ENCODE results near the gene ZNRF4. TPM values are rescaled to one million over a fixed set of nuclear protein-coding genes. Genes with fewer than 3 reads are reported as not detected.

Gene ZNRF4
- total RNA-seq, 1 experiment from 2014 or later: not detected

- Mint-ChIP-seq H3K27ac (ENCODE audit: unreplicated experiment) (no peak overlapping the region), H3K36me3 (ENCODE audit: insufficient read depth, unreplicated experiment) (no peaks in the 10 kb centered on the region), H3K4me1 (ENCODE audit: low read depth, unreplicated experiment) (no peaks in the 10 kb centered on the region), H3K9me3 (ENCODE audit: unreplicated experiment) (no peaks in the 10 kb centered on the region), H3K27me3 (ENCODE audit: insufficient read depth, unreplicated experiment) (peaks cover 8% of the 10 kb centered on the region), H3K4me3 (ENCODE audit: unreplicated experiment) (no peak overlapping the region)
- TF ChIP-seq CTCF (IDR thresholded peaks at IDR 0.05; ENCODE audit: insufficient read depth in 1 of 2, low read depth in 1 of 2, low read length in 1 of 2, severe bottlenecking in 1 of 2, unreplicated experiment in 1 of 2): no peak
- no TSS peak for BruUV-seq (replicated peaks)
- Histone ChIP-seq H3K36me3 (ENCODE audit: control insufficient read depth, insufficient read depth, low read length) (no peaks in the 10 kb centered on the region), H3K9me3 (no peaks in the 10 kb centered on the region), H3K4me1 (no peaks in the 10 kb centered on the region), H3K27me3 (replicated peaks; ENCODE audit: control insufficient read depth, insufficient read depth, low read length) (no peaks in the 10 kb centered on the region), H3K4me3 (ENCODE audit: low read depth, low read length) (no peak overlapping the region)
- CTCF ChIA-PET: no interaction called here
- POLR2A ChIA-PET: no interaction called here
- intact Hi-C loops (cut with micrococcal nuclease; ENCODE audit: unreplicated experiment): no loop called here
- DNase-seq: no peak
Measured at GRCh38 chr19:5420953-5421352, 34.3 kb upstream of the ZNRF4 start.

DNA sequence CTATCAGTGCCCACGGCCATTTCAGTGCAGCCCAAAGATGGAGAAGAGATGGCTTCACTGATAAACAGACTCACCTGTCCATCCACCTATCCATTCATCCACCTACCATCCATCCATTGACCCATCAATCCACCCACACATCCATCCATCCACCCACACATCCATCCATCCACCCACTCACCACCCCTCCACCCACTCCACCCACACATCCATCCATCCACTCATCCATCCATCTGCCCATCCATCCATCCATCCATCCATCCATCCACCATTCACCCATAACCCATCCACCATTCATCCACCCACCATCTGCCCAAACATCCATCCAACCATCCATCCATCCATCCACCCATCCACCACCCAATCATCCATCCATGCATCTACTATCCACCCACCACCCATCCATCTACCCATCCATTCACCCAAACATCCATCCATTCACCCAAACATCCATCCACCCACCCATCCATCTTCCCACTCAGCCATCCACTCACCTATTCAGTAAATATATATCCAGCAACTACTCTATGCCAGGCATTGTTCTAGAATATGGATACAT lies 31.6 kb upstream of the ZNRF4 start:
- Mint-ChIP-seq H3K4me3 (ENCODE audit: unreplicated experiment) (no peak overlapping the region), H3K27ac (ENCODE audit: unreplicated experiment) (no peak overlapping the region), H3K9me3 (ENCODE audit: unreplicated experiment) (no peaks in the 10 kb centered on the region), H3K27me3 (ENCODE audit: insufficient read depth, unreplicated experiment) (peaks cover 5% of the 10 kb centered on the region), H3K36me3 (ENCODE audit: insufficient read depth, unreplicated experiment) (no peaks in the 10 kb centered on the region), H3K4me1 (ENCODE audit: low read depth, unreplicated experiment) (no peaks in the 10 kb centered on the region)
- Histone ChIP-seq H3K4me1 (no peaks in the 10 kb centered on the region), H3K36me3 (ENCODE audit: control insufficient read depth, insufficient read depth, low read length) (no peaks in the 10 kb centered on the region), H3K9me3 (no peaks in the 10 kb centered on the region), H3K27me3 (replicated peaks; ENCODE audit: control insufficient read depth, insufficient read depth, low read length) (no peaks in the 10 kb centered on the region), H3K4me3 (ENCODE audit: low read depth, low read length) (no peak overlapping the region)
- no TSS peak for BruUV-seq (replicated peaks)
- POLR2A ChIA-PET: no interaction called here
- CTCF ChIA-PET: no interaction called here
- no peak for TF ChIP-seq CTCF (IDR thresholded peaks at IDR 0.05; ENCODE audit: insufficient read depth in 1 of 2, low read depth in 1 of 2, low read length in 1 of 2, severe bottlenecking in 1 of 2, unreplicated experiment in 1 of 2)
- no peak for DNase-seq
- intact Hi-C loops (cut with micrococcal nuclease; ENCODE audit: unreplicated experiment): no loop called here

- no peaks in the 10 kb centered on the region for H3K9me3 Mint-ChIP-seq (ENCODE audit: unreplicated experiment)
- no peak overlapping the region for H3K27ac Mint-ChIP-seq (ENCODE audit: unreplicated experiment)
Measured at GRCh38 chr19:5424192-5424973, 30.8 kb upstream of the ZNRF4 start.

More at GRCh38 chr19:5424192-5424973, 30.8 kb upstream of the ZNRF4 start:
- intact Hi-C loops (cut with micrococcal nuclease; ENCODE audit: unreplicated experiment): no loop called here
- no peak overlapping the region for H3K4me3 Mint-ChIP-seq (ENCODE audit: unreplicated experiment)
- H3K27me3 ChIP-seq (replicated peaks; ENCODE audit: control insufficient read depth, insufficient read depth, low read length): no peaks in the 10 kb centered on the region
- H3K4me3 ChIP-seq (ENCODE audit: low read depth, low read length): no peak overlapping the region
- CTCF ChIA-PET: interaction anchor here (0.6 kb wide), 1 partner anchor 22 kb away, joined by 5 read pairs; no protein-coding TSS in a partner anchor
- no peak for TF ChIP-seq CTCF (IDR thresholded peaks at IDR 0.05; ENCODE audit: insufficient read depth in 1 of 2, low read depth in 1 of 2, low read length in 1 of 2, severe bottlenecking in 1 of 2, unreplicated experiment in 1 of 2)
- no peaks in the 10 kb centered on the region for H3K36me3 Mint-ChIP-seq (ENCODE audit: insufficient read depth, unreplicated experiment)
- H3K9me3 ChIP-seq: no peaks in the 10 kb centered on the region
- DNase-seq: no peak
- peaks cover 2% of the 10 kb centered on the region for H3K27me3 Mint-ChIP-seq (ENCODE audit: insufficient read depth, unreplicated experiment)
- no TSS peak for BruUV-seq (replicated peaks)
- H3K4me1 Mint-ChIP-seq (ENCODE audit: low read depth, unreplicated experiment): no peaks in the 10 kb centered on the region
- H3K4me1 ChIP-seq: no peaks in the 10 kb centered on the region
- POLR2A ChIA-PET: no interaction called here
- H3K36me3 ChIP-seq (ENCODE audit: control insufficient read depth, insufficient read depth, low read length): no peaks in the 10 kb centered on the region

Data from Caco-2 (cell line).